Activated T-cell treated with anti-CD3 and anti-CD28 coated beads, Interleukin-2, amount 50 U/mL, for 24 hours (primary cell): ENCODE measurements around the gene CHRNA4.

Experiments used
- DNase-seq: peaks from one replicate; pipeline ENCODE4 v3.0.0-alpha.2; 2020
- H3K27ac Mint-ChIP-seq: 2 replicates; pipeline ENCODE4 v1.8.0; 2020; ENCODE audit warnings: mild to moderate bottlenecking, mixed read lengths
- H3K27me3 Mint-ChIP-seq: 2 replicates; pipeline ENCODE4 v1.8.0; 2020; ENCODE audit warnings: mixed read lengths
- H3K36me3 Mint-ChIP-seq: 2 replicates; pipeline ENCODE4 v1.8.0; 2020; ENCODE audit warnings: low read depth, mixed read lengths
- H3K4me1 Mint-ChIP-seq: 2 replicates; pipeline ENCODE4 v1.8.0; 2020; ENCODE audit warnings: low read depth, mixed read lengths
- H3K4me3 Mint-ChIP-seq: 2 replicates; pipeline ENCODE4 v1.8.0; 2020; ENCODE audit warnings: mild to moderate bottlenecking, moderate library complexity, mixed read lengths
- H3K9me3 Mint-ChIP-seq: 2 replicates; pipeline ENCODE4 v1.8.0; 2020; ENCODE audit warnings: mixed read lengths

Gene CHRNA4

GRCh38 chr20:63376283-63377250 is 15.4 kb upstream of the CHRNA4 start:
- peaks cover 37% of the 10 kb centered on the region for H3K27me3 Mint-ChIP-seq
- DNase-seq: no peak
- peaks cover 2% of the 10 kb centered on the region for H3K4me1 Mint-ChIP-seq
- H3K36me3 Mint-ChIP-seq: no peaks in the 10 kb centered on the region
- no peak overlapping the region for H3K27ac Mint-ChIP-seq
- no peaks in the 10 kb centered on the region for H3K9me3 Mint-ChIP-seq
- H3K4me3 Mint-ChIP-seq: no peak overlapping the region

- Mint-ChIP-seq H3K27ac (no peak overlapping the region), H3K9me3 (no peaks in the 10 kb centered on the region), H3K36me3 (no peaks in the 10 kb centered on the region), H3K4me1 (peaks cover 2% of the 10 kb centered on the region), H3K27me3 (peaks cover 37% of the 10 kb centered on the region), H3K4me3 (no peak overlapping the region)
- no peak for DNase-seq
Measured at GRCh38 chr20:63375438-63375837, 14.3 kb upstream of the CHRNA4 start.

- H3K27ac Mint-ChIP-seq: no peak overlapping the region
- H3K9me3 Mint-ChIP-seq: no peaks in the 10 kb centered on the region
- peaks cover 33% of the 10 kb centered on the region for H3K27me3 Mint-ChIP-seq
- peaks cover 2% of the 10 kb centered on the region for H3K4me1 Mint-ChIP-seq
- no peak for DNase-seq
- H3K36me3 Mint-ChIP-seq: no peaks in the 10 kb centered on the region
- H3K4me3 Mint-ChIP-seq: no peak overlapping the region
Measured at GRCh38 chr20:63374504-63374903, 13.4 kb upstream of the CHRNA4 start.

- no peak for DNase-seq
- Mint-ChIP-seq H3K4me3 (no peak overlapping the region), H3K9me3 (no peaks in the 10 kb centered on the region), H3K27ac (no peak overlapping the region), H3K4me1 (peaks cover 2% of the 10 kb centered on the region), H3K36me3 (no peaks in the 10 kb centered on the region), H3K27me3 (peaks cover 28% of the 10 kb centered on the region)
Measured at GRCh38 chr20:63373996-63374395, 12.8 kb upstream of the CHRNA4 start.

GRCh38 chr20:63372971-63373885 is 12.1 kb upstream of the CHRNA4 start:
- Mint-ChIP-seq H3K27ac (no peak overlapping the region), H3K27me3 (peaks cover 20% of the 10 kb centered on the region), H3K4me3 (no peak overlapping the region), H3K4me1 (peaks cover 2% of the 10 kb centered on the region), H3K36me3 (no peaks in the 10 kb centered on the region), H3K9me3 (no peaks in the 10 kb centered on the region)
- DNase-seq: no peak

- Mint-ChIP-seq H3K4me1 (peaks cover 2% of the 10 kb centered on the region), H3K4me3 (no peak overlapping the region), H3K36me3 (no peaks in the 10 kb centered on the region), H3K27me3 (peaks cover 9% of the 10 kb centered on the region), H3K27ac (no peak overlapping the region), H3K9me3 (no peaks in the 10 kb centered on the region)
- no peak for DNase-seq
Measured at GRCh38 chr20:63371291-63371865, 10.2 kb upstream of the CHRNA4 start.

- Mint-ChIP-seq H3K9me3 (no peaks in the 10 kb centered on the region), H3K4me1 (no peaks in the 10 kb centered on the region), H3K4me3 (no peak overlapping the region), H3K36me3 (no peaks in the 10 kb centered on the region), H3K27me3 (peaks cover 5% of the 10 kb centered on the region), H3K27ac (no peak overlapping the region)
- no peak for DNase-seq
Measured at GRCh38 chr20:63370618-63371187, 9.6 kb upstream of the CHRNA4 start.

- no peak overlapping the region for H3K4me3 Mint-ChIP-seq
- no peaks in the 10 kb centered on the region for H3K4me1 Mint-ChIP-seq
- no peaks in the 10 kb centered on the region for H3K9me3 Mint-ChIP-seq
- peaks cover 10% of the 10 kb centered on the region for H3K27me3 Mint-ChIP-seq
- no peak for DNase-seq
- H3K27ac Mint-ChIP-seq: no peak overlapping the region
- no peaks in the 10 kb centered on the region for H3K36me3 Mint-ChIP-seq
Measured at GRCh38 chr20:63369724-63370617, 8.8 kb upstream of the CHRNA4 start.

- Mint-ChIP-seq H3K36me3 (no peaks in the 10 kb centered on the region), H3K9me3 (no peaks in the 10 kb centered on the region), H3K4me3 (no peak overlapping the region), H3K27ac (no peak overlapping the region), H3K27me3 (peaks cover 10% of the 10 kb centered on the region), H3K4me1 (no peaks in the 10 kb centered on the region)
- DNase-seq: no peak
Measured at GRCh38 chr20:63369024-63369530, 7.9 kb upstream of the CHRNA4 start.

GRCh38 chr20:63368151-63368550 is 7.0 kb upstream of the CHRNA4 start:
- Mint-ChIP-seq H3K9me3 (no peaks in the 10 kb centered on the region), H3K4me1 (no peaks in the 10 kb centered on the region), H3K27ac (no peak overlapping the region), H3K36me3 (no peaks in the 10 kb centered on the region), H3K27me3 (peaks cover 10% of the 10 kb centered on the region), H3K4me3 (no peak overlapping the region)
- DNase-seq: no peak

GRCh38 chr20:63367446-63368055 is 6.4 kb upstream of the CHRNA4 start:
- no peaks in the 10 kb centered on the region for H3K4me1 Mint-ChIP-seq
- no peak overlapping the region for H3K4me3 Mint-ChIP-seq
- no peaks in the 10 kb centered on the region for H3K9me3 Mint-ChIP-seq
- DNase-seq: no peak
- H3K27ac Mint-ChIP-seq: no peak overlapping the region
- no peaks in the 10 kb centered on the region for H3K36me3 Mint-ChIP-seq
- peaks cover 11% of the 10 kb centered on the region for H3K27me3 Mint-ChIP-seq

GRCh38 chr20:63366390-63367365 is 5.5 kb upstream of the CHRNA4 start:
- Mint-ChIP-seq H3K27ac (no peak overlapping the region), H3K27me3 (peaks cover 13% of the 10 kb centered on the region), H3K9me3 (no peaks in the 10 kb centered on the region), H3K4me3 (no peak overlapping the region), H3K36me3 (no peaks in the 10 kb centered on the region), H3K4me1 (no peaks in the 10 kb centered on the region)
- DNase-seq: no peak
